Spleen (tissue), 7 donors: ENCODE data around the gene CHCHD3.

ENCODE experiments used
- CTCF ChIP-seq, 11 experiments: fragments of 200-600 bp in 7 of 11; fragments of 450-650 bp in 4 of 11; sonication (generic) in 4 of 11; IDR thresholded peaks in 8 of 11; conservative IDR thresholded peaks in 3 of 11; 1 replicate in 7 of 11; 2 replicates in 4 of 11; pipeline versions ENCODE4 v1.4.0 to v1.8.0; 2016 to 2021; ENCODE audit warnings: antibody characterized with exemption in 11 of 11, inconsistent platforms in 4 of 11, mild to moderate bottlenecking in 1 of 11
- POLR2AphosphoS5 ChIP-seq, 3 donors: sonication (generic); formaldehyde crosslinking; IDR thresholded peaks; one replicate each; pipeline ENCODE4 v1.5.1; 2017; ENCODE audit warnings: antibody characterized with exemption in 3 of 3
- donor health status: DM: no; HTN: no; CAD: no; lungs with moderate emphysema.
- donor health status: DM: no; HTN: no; CAD: no.
- donor health status: DM: no; HTN: no; CAD: no.

- TF ChIP-seq CTCF (IDR thresholded peaks at IDR 0.05 in 8 of 11, conservative IDR thresholded peaks at IDR 0.05 in 3 of 11) (no peak), POLR2AphosphoS5 (IDR thresholded peaks at IDR 0.05) (no peak)
Observed at GRCh38 chr7:133065301-133065700, 16.6 kb downstream of the CHCHD3 start.
